SJCRH30 (cell line): Measurements from ENCODE around the gene ZNF592. TPM values are rescaled to one million over a fixed set of nuclear protein-coding genes. Genes with fewer than 3 reads are reported as not detected.
A peak's percentile ranks its signal among the peaks of the same experiment; 100 is the strongest.

Source experiments
- DNase-seq, 2 experiments: peaks; one replicate each; pipeline ENCODE4 v3.0.0-alpha.2; 2015 to 2020
- H3K27ac ChIP-seq: fragments of 250-450 bp; sonication (Bioruptor Pico); 2 replicates; pipeline ENCODE4 v1.5.1; 2020; ENCODE audit warnings: mild to moderate bottlenecking, moderate library complexity
- H3K27me3 ChIP-seq: fragments of 250-450 bp; sonication (Bioruptor Pico); 2 replicates; pipeline ENCODE4 v1.5.1; 2020; ENCODE audit warnings: mild to moderate bottlenecking, moderate library complexity
- H3K36me3 ChIP-seq: fragments of 250-450 bp; sonication (Bioruptor Pico); 2 replicates; pipeline ENCODE4 v1.5.1; 2020; ENCODE audit warnings: mild to moderate bottlenecking, moderate library complexity
- H3K4me1 ChIP-seq: fragments of 250-450 bp; sonication (Bioruptor Pico); 2 replicates; pipeline ENCODE4 v1.5.1; 2020; ENCODE audit warnings: mild to moderate bottlenecking, moderate library complexity
- H3K4me3 ChIP-seq: fragments of 250-450 bp; sonication (Bioruptor Pico); 2 replicates; pipeline ENCODE4 v1.5.1; 2020; ENCODE audit warnings: mild to moderate bottlenecking, moderate library complexity
- H3K9me3 ChIP-seq: fragments of 250-450 bp; sonication (Bioruptor Pico); replicated peaks from 2 replicates; pipeline ENCODE4 v1.5.1; 2020; ENCODE audit warnings: mild to moderate bottlenecking, moderate library complexity
- total RNA-seq: library from RNA; depleted of rRNA; stranded (reverse); fragments of >200 nt; shearing (Covaris generic); gene quantifications from 2 replicates; pipeline ENCODE4 v1.2.3, GENCODE V29; 2014

Gene ZNF592
- total RNA-seq, 1 experiment from 2014 or later: 12.6 TPM

DNA sequence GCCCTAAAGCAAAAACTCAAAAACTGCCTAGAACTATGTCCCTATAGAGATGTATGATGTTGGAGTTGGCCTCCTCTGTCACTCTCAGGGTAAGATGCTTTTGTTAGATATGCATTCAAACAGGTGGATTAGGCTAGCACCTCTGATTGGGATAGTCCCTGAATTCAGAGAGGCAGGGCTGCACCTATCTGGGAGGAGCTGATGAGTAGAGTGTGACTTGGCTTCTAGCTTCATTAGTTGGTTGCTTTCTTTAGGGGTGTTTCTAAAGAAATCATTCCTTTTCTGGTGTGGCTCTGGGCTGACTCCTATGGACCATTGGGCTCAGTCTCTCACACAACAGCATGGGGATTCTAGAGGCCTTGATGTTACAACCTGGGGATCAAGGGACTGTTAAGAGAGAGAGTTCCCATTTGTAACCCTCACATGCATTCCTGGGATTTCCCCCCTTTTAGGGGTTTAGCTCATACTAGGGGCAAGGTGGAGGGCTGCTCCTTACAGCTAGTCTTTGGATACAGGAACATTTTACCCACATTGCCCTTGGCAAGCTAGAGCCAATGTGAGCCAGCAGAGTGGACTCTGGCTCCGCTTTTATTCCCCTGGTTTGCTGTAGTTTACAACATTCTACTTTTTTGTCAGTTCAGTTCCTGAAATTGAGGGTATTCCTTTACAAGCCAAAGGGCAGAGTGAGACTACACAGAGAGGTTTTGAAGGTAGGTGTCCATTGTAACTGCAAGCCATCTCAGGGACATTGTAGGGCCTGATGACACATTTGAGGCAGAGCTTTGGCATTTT is 7.5 kb downstream of the ZNF592 start:
- Histone ChIP-seq H3K4me3 (no peak overlapping the region), H3K27me3 (no peaks in the 10 kb centered on the region), H3K36me3 (peaks cover 5% of the 10 kb centered on the region; the same call in 1 of the 2 replicates), H3K9me3 (no peaks in the 10 kb centered on the region), H3K4me1 (peaks cover 10% of the 10 kb centered on the region), H3K27ac (no peak overlapping the region)
- no peak for DNase-seq

DNA sequence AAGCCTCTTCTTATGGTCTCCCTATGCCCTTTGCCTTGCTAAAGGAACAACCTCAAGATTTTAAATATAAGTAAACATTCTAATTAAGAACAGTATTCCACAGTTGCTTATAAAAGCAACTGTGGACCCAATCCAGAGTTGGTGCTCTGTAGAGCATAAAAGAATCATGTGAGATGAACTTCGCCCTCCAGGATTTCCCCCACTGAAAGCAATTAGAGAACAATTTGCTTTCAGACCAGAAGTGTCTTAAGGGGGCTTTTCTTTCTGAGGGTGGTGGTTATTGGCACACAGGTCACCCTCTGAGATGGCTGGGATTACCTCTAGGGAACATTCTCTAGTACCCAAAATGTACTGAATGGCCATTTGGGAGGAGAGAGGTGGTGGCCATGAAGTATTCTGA is 10.6 kb downstream of the ZNF592 start:
- DNase-seq: no peak
- H3K9me3 ChIP-seq: no peaks in the 10 kb centered on the region
- peaks cover 2% of the 10 kb centered on the region; the same call in 1 of the 2 replicates for H3K36me3 ChIP-seq

DNA sequence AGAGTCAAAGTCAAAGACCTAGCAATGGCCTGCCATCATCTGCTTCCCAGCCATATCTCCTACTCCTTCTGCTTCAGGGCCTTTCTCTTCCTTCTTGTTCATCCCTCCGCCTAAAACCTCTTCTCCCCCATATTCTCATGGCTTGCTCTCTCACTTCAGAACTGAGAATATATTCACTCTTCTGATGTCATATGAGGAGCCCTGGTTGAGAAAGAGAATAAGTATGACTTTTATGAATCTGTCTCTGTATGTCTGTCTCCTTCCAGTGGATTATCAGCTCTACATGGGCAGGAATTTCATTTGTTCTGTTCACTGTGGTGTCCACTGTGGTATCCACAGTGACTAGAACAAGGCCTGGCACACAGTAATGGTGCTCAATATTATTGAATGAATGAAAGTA is 11.8 kb downstream of the ZNF592 start:
- H3K4me1 ChIP-seq: no peaks in the 10 kb centered on the region
- no peaks in the 10 kb centered on the region for H3K9me3 ChIP-seq
- peaks cover 7% of the 10 kb centered on the region for H3K36me3 ChIP-seq
- no peak overlapping the region for H3K4me3 ChIP-seq
- H3K27ac ChIP-seq: no peak overlapping the region
- no peaks in the 10 kb centered on the region for H3K27me3 ChIP-seq
- DNase-seq: no peak

More for the DNA sequence above, 10.6 kb downstream of the ZNF592 start:
- Histone ChIP-seq H3K4me1 (no peaks in the 10 kb centered on the region), H3K4me3 (no peak overlapping the region), H3K27me3 (no peaks in the 10 kb centered on the region), H3K27ac (no peak overlapping the region)

DNA sequence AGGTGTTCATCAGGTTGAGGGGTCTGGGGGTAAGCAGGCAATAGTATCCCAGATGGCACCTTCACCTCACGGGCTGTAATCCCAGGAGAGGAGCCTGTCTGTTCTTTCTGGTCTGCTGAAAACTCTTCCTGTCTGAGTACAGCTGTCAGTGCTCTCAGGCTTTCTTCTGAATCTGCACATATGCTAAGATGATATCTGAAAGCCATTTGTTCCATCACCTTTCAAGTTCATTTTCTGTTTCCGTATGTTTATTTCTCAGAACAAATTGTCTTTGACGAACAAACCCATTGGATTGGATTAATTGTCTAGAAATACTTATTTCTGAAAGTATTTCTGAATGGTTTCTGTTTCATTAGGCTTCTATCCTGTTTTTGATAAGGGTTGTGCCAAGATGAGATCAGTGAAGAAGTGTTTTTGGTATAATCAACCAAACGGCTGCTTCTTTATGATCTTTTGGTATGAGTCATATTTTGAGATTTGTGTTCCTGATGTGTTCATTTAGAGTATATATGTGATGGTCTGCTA is 13.3 kb downstream of the ZNF592 start:
- Histone ChIP-seq H3K4me1 (no peaks in the 10 kb centered on the region), H3K4me3 (no peak overlapping the region), H3K27ac (no peak overlapping the region), H3K27me3 (no peaks in the 10 kb centered on the region), H3K36me3 (peaks cover 12% of the 10 kb centered on the region), H3K9me3 (no peaks in the 10 kb centered on the region)
- no peak for DNase-seq

DNA sequence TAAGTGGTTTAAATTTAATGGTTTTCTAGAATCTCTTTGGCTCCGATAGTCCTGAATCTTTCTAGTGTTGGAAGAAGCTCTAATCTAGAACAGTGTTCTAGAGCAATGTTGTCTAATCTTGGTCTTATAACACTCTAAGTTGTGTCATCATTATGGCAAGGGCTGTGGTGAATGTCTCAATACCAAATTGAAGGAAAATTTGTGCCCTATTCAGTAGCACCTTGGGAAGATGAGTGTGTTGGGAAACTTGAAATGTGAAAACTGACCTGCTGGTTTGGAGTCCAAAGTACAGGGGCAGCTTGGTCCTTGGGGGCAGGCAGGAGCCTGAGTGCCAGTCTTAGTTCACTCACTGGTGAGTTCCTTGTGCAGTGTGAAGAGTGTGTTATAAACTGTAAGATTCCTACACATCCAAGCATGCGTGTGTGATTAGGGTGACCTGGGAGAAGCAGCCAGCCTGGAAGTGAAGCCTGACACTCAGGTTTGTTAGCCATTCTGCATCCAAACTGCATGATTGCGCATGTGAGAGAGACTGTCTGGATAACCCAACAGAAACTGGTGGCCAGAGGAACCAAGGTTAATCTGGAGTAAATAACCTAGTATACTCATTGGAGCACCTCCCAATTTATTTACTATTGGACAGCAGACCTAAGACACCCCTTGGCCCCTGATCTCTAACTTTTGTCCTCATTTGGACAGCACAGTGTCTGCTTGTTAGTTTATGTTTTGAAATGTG is 14.6 kb downstream of the ZNF592 start:
- no peaks in the 10 kb centered on the region for H3K4me1 ChIP-seq

DNA sequence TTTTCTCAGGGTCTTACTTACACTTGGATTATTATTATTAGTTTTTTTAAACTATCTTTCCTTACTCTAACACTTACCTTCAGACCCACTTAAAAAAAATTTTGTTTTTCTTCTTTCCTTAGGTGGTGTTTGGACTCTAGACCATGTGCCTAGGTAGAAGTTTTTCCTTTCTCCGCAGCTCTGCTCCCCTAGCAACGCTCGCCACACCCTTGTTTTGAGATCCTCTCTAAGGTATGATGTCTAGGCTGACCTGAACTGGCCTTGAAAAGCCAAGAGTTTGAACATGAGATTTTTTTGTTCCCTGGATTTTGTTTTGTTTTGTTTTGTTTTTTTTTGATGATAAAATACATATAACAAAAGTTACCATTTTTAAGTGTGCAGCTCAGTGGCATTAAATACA is 16.2 kb downstream of the ZNF592 start:
- Histone ChIP-seq H3K9me3 (no peaks in the 10 kb centered on the region), H3K36me3 (peaks cover 35% of the 10 kb centered on the region), H3K27me3 (no peaks in the 10 kb centered on the region), H3K4me1 (no peaks in the 10 kb centered on the region), H3K4me3 (no peak overlapping the region), H3K27ac (no peak overlapping the region)
- DNase-seq: no peak

More for the DNA sequence above, 14.6 kb downstream of the ZNF592 start:
- H3K4me3 ChIP-seq: no peak overlapping the region
- H3K36me3 ChIP-seq: peaks cover 19% of the 10 kb centered on the region
- no peak for DNase-seq
- no peaks in the 10 kb centered on the region for H3K27me3 ChIP-seq
- no peaks in the 10 kb centered on the region for H3K9me3 ChIP-seq
- no peak overlapping the region for H3K27ac ChIP-seq

DNA sequence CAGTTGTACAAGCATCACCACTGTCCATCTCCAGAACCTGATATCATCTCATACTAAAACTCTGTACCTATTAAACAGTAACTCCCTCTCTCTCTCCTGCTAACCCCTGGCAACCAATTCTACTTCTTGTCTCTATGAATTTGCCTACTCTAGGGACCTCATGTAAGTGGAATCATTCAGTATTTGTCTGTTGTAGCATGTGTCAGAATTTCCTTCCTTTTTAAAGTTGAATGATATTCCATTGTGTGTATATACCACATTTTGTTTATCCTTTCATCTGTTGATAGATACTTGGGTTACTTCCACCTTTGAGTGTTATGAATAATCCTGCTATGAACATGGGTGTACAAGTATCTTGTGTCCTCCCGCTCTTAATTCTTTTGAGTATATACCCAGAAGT is 16.6 kb downstream of the ZNF592 start:
- Histone ChIP-seq H3K9me3 (no peaks in the 10 kb centered on the region), H3K4me3 (no peak overlapping the region), H3K27ac (no peak overlapping the region), H3K27me3 (no peaks in the 10 kb centered on the region), H3K4me1 (no peaks in the 10 kb centered on the region), H3K36me3 (peaks cover 35% of the 10 kb centered on the region)
- DNase-seq: no peak

DNA sequence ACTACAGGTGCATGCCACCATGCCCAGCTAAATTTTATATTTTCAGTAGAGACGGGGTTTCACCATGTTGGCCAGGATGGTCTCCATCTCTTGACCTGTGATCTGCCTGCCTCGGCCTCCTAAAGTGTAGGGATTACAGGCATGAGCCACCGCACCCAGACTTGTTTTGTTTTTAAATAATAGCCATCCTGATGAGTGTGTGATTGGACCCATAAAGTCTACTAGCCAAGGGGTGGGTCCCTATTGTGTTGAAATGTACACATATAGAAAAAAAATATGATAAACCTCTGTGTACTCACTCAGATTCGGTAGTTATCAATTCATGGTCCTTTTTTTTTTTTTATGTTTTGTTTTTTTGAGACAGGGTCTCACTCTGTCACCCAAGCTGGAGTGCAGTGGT is 17.3 kb downstream of the ZNF592 start:
- DNase-seq: no peak
- Histone ChIP-seq H3K9me3 (no peaks in the 10 kb centered on the region), H3K36me3 (peaks cover 35% of the 10 kb centered on the region), H3K27me3 (no peaks in the 10 kb centered on the region), H3K4me1 (no peaks in the 10 kb centered on the region), H3K27ac (no peak overlapping the region), H3K4me3 (no peak overlapping the region)

DNA sequence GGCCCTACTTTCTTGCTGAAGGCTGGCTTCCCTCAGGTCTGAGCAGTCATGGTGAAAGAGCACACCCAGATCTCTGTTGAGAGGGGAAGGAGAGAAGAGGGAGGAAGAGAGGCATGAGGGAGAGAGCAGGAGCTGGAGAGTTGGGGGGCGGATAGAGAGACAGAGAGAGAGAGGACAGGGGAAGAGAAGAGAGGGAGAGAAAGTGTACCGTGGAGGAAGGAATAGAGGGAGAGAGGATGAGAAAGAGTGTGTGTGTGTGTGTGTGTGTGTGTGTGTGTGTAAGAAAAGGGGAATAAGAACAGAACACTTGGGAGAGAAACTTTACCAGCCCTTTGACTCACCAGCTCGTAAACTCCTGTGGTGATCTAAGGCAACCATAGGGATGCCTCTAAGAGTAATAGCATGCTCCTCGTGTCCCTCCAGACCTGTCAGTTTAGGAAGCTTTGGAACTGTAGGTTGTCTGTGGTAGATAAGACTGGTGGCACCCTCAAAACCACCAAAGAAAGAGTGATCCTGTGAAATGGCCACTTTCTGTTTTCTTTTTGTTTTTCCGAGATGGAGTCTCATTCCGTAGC is 18.2 kb downstream of the ZNF592 start:
- peaks cover 39% of the 10 kb centered on the region for H3K36me3 ChIP-seq
- no peak overlapping the region for H3K4me3 ChIP-seq
- H3K4me1 ChIP-seq: no peaks in the 10 kb centered on the region
- no peaks in the 10 kb centered on the region for H3K9me3 ChIP-seq
- H3K27me3 ChIP-seq: no peaks in the 10 kb centered on the region
- no peak overlapping the region for H3K27ac ChIP-seq
- DNase-seq: no peak

DNA sequence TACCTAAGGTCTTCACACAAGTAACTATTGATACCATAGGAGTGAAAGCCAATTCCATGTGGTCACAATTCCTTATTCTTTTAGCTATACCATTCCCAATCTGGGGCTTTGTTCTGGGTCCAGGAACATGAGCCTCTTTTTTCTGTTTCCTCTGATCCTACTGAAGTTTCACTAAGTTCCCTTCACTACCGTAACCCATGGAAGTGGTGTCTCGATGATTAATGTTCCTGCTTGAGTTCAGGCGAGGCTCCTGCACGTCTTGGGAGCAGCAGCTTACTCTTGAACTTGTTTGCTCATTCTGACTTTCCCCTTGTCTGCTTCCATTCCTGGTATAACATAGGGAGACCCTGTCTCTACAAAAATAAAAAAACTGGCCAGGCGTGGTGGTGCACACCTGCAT is 23.6 kb downstream of the ZNF592 start:
- Histone ChIP-seq H3K4me3 (no peak overlapping the region), H3K36me3 (peaks cover 33% of the 10 kb centered on the region), H3K9me3 (no peaks in the 10 kb centered on the region), H3K27me3 (no peaks in the 10 kb centered on the region), H3K27ac (no peak overlapping the region), H3K4me1 (no peaks in the 10 kb centered on the region)
- DNase-seq: no peak

DNA sequence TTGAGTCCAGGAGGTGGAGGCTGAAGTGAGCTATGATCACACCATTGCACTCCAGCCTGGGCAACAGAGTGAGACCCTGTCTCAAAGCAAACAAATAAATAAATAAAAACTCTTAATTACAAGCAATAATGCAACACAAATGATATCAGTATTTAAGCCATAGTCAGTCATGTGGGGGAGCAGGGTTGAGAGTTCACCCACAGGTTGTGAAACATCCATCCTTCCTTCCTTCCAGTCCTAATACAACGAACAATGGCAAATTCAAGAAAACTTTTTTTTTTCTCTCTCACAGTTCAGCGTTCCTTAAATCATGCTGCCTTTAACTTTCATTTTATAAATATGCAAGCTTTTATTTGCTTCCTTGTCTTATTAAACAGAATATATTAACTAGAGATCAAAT is 24.1 kb downstream of the ZNF592 start:
- no peak for DNase-seq
- Histone ChIP-seq H3K4me1 (no peaks in the 10 kb centered on the region), H3K27me3 (no peaks in the 10 kb centered on the region), H3K36me3 (peaks cover 32% of the 10 kb centered on the region), H3K9me3 (no peaks in the 10 kb centered on the region), H3K27ac (no peak overlapping the region), H3K4me3 (no peak overlapping the region)

DNA sequence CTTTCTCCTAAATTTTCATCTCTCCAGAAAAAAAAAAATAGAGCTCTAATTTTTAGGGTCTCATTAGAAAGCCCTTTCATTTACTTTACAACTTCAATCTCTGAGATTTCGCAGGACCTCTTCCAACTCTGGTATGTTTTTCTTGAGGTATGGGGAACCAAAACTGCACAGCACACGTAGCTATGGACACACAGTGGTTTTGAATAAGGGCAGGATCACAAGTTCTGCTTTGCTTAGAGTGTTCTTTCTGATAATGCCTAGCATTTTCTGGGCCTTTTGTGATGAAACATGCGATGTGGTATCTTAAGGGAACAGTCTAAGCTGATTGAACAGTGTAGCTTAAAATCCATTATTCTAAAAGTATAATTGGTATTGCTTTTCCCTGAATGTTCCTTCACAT is 25.3 kb downstream of the ZNF592 start:
- no peak for DNase-seq
- Histone ChIP-seq H3K27ac (no peak overlapping the region), H3K9me3 (no peaks in the 10 kb centered on the region), H3K36me3 (peaks cover 24% of the 10 kb centered on the region), H3K4me3 (no peak overlapping the region), H3K27me3 (no peaks in the 10 kb centered on the region), H3K4me1 (no peaks in the 10 kb centered on the region)

DNA sequence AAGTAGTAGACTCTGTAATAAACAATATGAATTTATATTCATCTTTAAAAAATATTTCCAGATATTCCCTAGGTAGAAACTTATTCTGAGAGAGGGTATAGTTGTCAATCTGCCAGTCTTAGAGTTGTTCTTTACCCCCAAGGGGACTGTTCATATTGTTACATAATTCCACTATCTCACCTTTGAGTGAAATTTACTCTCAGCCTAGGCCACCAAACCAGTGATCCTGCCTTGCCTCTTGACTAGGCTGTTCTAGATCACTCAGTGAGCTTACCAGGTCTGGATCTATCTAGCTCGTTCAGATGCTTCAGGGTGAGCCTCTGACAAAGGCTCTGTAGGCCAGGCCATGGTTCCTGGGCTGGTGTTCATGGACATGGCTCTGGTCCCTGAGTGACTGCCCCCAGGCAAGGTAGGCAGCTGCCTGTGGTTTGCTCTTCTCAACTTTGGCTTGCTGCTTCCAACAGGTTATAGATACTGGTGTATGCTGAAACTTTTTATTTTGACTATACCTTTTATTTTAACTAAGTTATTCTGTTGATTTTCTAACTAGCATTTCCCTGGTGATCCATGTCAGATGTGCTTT is 27.6 kb downstream of the ZNF592 start:
- Histone ChIP-seq H3K27ac (no peak overlapping the region), H3K9me3 (no peaks in the 10 kb centered on the region)

DNA sequence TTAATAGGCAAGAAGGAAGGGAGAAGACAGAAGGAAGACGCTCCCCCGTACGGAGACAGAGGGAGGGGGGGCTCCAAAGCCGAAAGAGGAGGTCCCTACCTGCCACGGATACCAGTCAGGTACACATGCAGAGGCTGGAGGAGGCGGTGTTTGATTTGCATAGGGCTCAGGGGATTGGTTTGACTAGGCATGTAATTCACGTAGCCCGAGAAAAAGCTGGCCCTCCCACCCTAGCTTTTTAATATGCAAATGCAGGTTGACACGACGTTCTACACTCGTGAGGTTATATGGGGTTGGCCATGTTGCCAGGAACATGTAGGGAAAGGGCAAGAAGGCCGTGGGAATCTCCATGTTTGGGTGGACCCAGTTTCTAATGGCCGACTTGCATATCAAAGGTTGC is 29.8 kb downstream of the ZNF592 start:
- DNase-seq: no peak
- H3K4me1 ChIP-seq: no peaks in the 10 kb centered on the region
- no peaks in the 10 kb centered on the region for H3K9me3 ChIP-seq
- peaks cover 47% of the 10 kb centered on the region for H3K36me3 ChIP-seq
- no peaks in the 10 kb centered on the region for H3K27me3 ChIP-seq
- H3K4me3 ChIP-seq: no peak overlapping the region
- no peak overlapping the region for H3K27ac ChIP-seq

More for the DNA sequence above, 27.6 kb downstream of the ZNF592 start:
- Histone ChIP-seq H3K4me3 (no peak overlapping the region), H3K27me3 (no peaks in the 10 kb centered on the region), H3K36me3 (peaks cover 31% of the 10 kb centered on the region), H3K4me1 (no peaks in the 10 kb centered on the region)
- peak in 1 of 2 experiments; percentile 25 for DNase-seq

DNA sequence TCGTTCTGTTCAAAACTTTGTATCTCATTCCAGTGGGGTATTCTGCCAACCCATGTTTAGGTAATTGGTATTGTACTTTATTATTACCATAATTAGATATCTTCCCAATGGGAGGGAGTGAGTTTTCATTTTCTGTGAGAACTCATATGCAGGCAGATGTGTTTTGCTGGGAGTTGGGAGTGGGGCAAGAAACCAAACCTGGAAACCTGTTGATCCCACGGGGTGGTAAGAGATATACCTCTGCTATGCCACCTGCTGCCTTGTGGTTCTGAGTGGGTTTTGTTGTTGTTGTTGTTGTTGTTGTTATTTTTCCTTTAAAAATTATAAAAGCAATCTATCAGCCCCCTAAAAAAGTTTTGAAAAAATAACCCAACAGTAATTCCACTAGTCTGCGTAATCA is 32.1 kb downstream of the ZNF592 start:
- Histone ChIP-seq H3K27me3 (no peaks in the 10 kb centered on the region), H3K36me3 (peaks cover 56% of the 10 kb centered on the region), H3K9me3 (no peaks in the 10 kb centered on the region), H3K27ac (no peak overlapping the region), H3K4me1 (no peaks in the 10 kb centered on the region), H3K4me3 (no peak overlapping the region)
- no peak for DNase-seq
